Activated T-helper 17 cell treated with anti-CD3 and anti-CD28 coated beads, Interleukin-2, amount 50 U/mL, for 72 hours (primary cell): ENCODE measurements around the gene SERINC2. TPM values are rescaled to one million over a fixed set of nuclear protein-coding genes. Genes with fewer than 3 reads are reported as not detected.

ENCODE experiments used
- ATAC-seq: fragments of 150-1000 bp; cut with Tn5 transposase; replicated peaks from 2 replicates; pipeline ENCODE4 v1.10.0; 2021; ENCODE audit warnings: mild to moderate bottlenecking, moderate library complexity
- H3K27ac Mint-ChIP-seq: one replicate; pipeline ENCODE4 v1.8.0; 2022; ENCODE audit warnings: mixed read lengths
- H3K27me3 Mint-ChIP-seq: one replicate; pipeline ENCODE4 v1.8.0; 2022; ENCODE audit warnings: mixed read lengths
- H3K36me3 Mint-ChIP-seq: one replicate; pipeline ENCODE4 v1.8.0; 2022; ENCODE audit warnings: low read depth, mild to moderate bottlenecking, mixed read lengths
- H3K4me1 Mint-ChIP-seq: one replicate; pipeline ENCODE4 v1.8.0; 2022; ENCODE audit warnings: mixed read lengths
- H3K4me3 Mint-ChIP-seq: one replicate; pipeline ENCODE4 v1.8.0; 2022; ENCODE audit warnings: mild to moderate bottlenecking, mixed read lengths
- H3K9me3 Mint-ChIP-seq: one replicate; pipeline ENCODE4 v1.8.0; 2022; ENCODE audit warnings: mixed read lengths
- total RNA-seq, 2 donors: library from RNA; stranded (reverse); gene quantifications; one replicate each; pipeline ENCODE4 v1.2.3, GENCODE V29; 2022

The SERINC2 gene
- under 1 TPM in 1 of 2 donors, not detected in 1; 0.13 TPM for total RNA-seq

- Mint-ChIP-seq H3K4me1 (peaks cover 5% of the 10 kb centered on the region), H3K36me3 (no peaks in the 10 kb centered on the region), H3K9me3 (no peaks in the 10 kb centered on the region), H3K27ac (no peak within 1 kb of the TSS), H3K4me3 (peak within 1 kb of the TSS; percentile 86), H3K27me3 (peaks cover 68% of the 10 kb centered on the region)
- peak; percentile 72 for ATAC-seq
These were observed at the start of gene SERINC2 for GRCh38 chr1:31412732-31413404. TSS of gene SERINC2 (plus strand) at chr1:31413213. CDS start at chr1:31413266, 53 bp downstream.

DNA sequence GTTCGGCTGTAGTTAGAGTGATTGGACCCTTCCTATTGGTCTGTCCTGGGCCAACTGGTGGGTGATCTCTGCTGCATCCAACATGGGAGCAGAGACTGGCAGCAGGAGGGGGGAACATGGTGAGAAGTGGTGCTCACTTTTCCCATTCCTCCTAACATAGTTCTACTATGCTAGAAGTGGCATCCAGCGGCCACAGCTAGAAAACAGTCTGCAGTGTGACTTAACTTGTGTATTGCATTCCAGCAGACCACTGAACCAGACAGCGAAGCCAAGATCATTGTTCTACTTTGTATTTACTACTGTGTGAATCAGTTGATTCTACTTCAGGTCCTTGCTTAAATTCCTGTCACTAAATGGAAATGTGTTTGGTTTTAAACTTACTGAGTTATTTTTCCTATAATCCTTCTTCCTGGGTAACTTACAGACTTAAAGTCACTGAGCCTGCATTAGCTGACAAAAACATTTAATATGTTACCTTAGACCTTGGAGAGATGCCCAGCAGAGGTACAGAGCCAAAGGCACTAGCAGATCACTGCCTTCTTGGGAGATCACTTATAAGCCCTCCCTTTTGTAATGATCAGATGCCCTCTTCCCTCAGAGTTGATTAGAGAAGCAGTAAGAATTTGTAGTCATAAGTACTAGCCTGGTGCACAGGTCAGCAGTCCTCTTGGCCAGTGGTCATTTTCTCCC, 48.3 kb upstream of the SERINC2 start:
- no peak for ATAC-seq
- H3K4me3 Mint-ChIP-seq = no peak overlapping the region
- no peak overlapping the region for H3K27ac Mint-ChIP-seq
- H3K36me3 Mint-ChIP-seq = peaks cover 57% of the 10 kb centered on the region
- H3K4me1 Mint-ChIP-seq = no peaks in the 10 kb centered on the region
- H3K9me3 Mint-ChIP-seq = no peaks in the 10 kb centered on the region
- no peaks in the 10 kb centered on the region for H3K27me3 Mint-ChIP-seq

DNA sequence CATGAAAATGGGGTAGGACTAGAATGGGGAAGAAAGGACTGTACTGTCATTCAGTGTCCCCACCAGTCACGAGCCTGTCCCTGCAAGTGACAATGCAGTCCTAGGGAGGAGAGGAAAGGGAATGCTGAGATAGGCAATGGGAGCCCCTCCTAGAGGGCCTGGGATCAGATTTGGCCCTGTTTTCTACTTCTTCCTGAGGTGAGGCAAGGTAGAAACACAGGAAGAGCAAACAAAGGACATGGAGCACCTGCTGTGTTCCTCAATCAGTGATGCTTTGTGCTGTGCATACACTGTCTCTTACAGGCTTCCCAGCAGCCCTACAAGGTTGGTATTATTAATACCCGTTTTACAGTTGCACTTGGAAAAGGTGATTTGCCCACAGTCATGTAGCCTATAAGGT, 46.2 kb upstream of the SERINC2 start:
- Mint-ChIP-seq H3K9me3 (no peaks in the 10 kb centered on the region), H3K27me3 (no peaks in the 10 kb centered on the region), H3K4me1 (no peaks in the 10 kb centered on the region), H3K27ac (no peak overlapping the region), H3K36me3 (peaks cover 36% of the 10 kb centered on the region), H3K4me3 (no peak overlapping the region)
- no peak for ATAC-seq

DNA sequence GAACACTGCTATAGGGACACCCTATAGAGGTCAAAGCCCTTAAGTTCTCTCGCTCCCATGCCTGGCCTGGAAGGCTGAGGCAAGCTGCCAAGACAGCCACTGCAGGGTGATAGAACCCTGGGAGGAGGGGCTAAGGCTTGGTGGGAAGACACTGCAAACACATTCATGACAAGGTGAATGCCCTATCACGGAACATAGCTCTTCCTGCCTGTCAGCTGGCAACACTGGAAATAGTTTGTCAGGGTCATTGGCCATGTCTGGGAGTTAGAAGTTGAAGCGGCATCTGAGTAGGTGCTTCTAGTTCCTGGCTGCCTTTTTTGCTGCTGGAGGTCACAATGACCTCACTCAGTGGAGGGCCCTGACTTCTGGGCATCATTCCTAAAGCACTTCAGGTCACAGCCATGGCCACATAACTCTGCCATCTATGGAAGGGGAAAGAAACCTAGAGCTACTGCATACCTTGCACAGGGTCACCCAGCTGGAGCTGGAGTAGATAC, 44.4 kb upstream of the SERINC2 start:
- Mint-ChIP-seq H3K4me1 (peaks cover 10% of the 10 kb centered on the region), H3K36me3 (peaks cover 23% of the 10 kb centered on the region), H3K27ac (no peak overlapping the region), H3K9me3 (no peaks in the 10 kb centered on the region), H3K4me3 (no peak overlapping the region), H3K27me3 (peaks cover 8% of the 10 kb centered on the region)
- no peak for ATAC-seq

- H3K4me3 Mint-ChIP-seq = no peak overlapping the region
- H3K27me3 Mint-ChIP-seq = peaks cover 8% of the 10 kb centered on the region
- H3K27ac Mint-ChIP-seq = no peak overlapping the region
- H3K4me1 Mint-ChIP-seq = peaks cover 10% of the 10 kb centered on the region
- ATAC-seq = no peak
- no peaks in the 10 kb centered on the region for H3K9me3 Mint-ChIP-seq
- peaks cover 9% of the 10 kb centered on the region for H3K36me3 Mint-ChIP-seq
These were observed 43.0 kb upstream of the SERINC2 start for GRCh38 chr1:31370021-31370420.

DNA sequence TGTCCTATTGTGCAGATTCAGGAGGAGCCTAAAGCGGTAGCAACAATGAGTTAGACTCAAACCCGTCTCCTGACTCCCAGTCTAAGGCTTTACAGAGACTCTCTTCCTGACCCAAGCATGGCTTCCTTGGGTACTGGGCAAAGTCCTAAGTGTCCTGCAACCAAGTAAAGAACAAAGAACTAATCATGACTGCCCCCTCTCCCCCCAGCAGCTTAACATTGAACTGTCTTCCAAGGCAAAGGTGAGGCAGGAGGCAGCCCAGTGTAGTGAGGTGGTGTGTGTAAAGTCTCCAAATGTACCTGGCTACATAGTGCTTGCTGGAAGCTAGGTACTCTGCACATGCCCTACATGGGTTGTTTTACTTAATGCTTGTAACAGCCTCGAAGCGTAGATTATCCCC, 42.4 kb upstream of the SERINC2 start:
- H3K9me3 Mint-ChIP-seq = no peaks in the 10 kb centered on the region
- H3K36me3 Mint-ChIP-seq = peaks cover 4% of the 10 kb centered on the region
- H3K27me3 Mint-ChIP-seq = peaks cover 8% of the 10 kb centered on the region
- H3K4me3 Mint-ChIP-seq = no peak overlapping the region
- peaks cover 10% of the 10 kb centered on the region for H3K4me1 Mint-ChIP-seq
- ATAC-seq = no peak
- no peak overlapping the region for H3K27ac Mint-ChIP-seq

DNA sequence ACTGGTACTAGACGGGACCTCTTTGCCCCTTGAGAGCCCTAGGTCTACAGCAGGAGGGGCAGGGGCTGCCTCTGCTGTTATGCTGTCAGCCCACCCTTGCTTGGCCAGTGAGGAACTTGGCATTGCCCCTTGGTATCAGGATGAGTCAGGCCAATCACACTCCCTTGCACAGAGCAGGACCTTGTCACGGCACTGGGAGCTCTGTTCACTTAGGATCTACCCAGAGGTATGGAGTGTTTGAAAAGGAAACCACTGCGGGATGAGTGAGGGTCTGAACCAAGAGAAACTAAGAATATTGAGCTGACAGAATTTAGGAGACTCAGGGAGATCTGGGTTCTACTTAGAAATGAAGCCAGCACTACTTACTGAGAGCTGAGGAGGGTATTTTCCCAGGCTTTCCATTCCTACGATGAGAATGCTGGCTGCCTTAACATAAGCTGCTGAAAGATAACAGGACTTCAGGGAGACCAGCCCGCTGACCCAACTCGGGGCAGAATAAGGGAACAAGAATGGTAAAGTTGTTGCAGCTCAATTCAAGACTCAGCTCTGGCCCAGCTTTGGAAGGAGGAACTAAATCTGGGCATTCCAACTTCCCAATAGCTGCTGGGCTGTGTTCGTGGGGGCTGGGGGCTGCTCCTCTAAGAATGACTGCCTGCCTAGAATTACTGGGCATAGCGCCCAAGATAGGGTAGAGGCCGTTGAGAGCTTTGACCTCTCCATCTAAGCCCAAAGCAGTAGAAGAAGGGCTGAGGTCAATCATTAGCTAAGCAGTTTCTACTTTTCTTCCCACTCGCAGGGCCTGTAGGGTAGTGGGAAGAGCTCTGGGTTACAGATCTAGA, 41.7 kb upstream of the SERINC2 start:
- Mint-ChIP-seq H3K4me1 (peaks cover 10% of the 10 kb centered on the region), H3K27me3 (peaks cover 8% of the 10 kb centered on the region), H3K4me3 (no peak overlapping the region), H3K9me3 (no peaks in the 10 kb centered on the region), H3K27ac (no peak overlapping the region), H3K36me3 (no peaks in the 10 kb centered on the region)
- no peak for ATAC-seq

DNA sequence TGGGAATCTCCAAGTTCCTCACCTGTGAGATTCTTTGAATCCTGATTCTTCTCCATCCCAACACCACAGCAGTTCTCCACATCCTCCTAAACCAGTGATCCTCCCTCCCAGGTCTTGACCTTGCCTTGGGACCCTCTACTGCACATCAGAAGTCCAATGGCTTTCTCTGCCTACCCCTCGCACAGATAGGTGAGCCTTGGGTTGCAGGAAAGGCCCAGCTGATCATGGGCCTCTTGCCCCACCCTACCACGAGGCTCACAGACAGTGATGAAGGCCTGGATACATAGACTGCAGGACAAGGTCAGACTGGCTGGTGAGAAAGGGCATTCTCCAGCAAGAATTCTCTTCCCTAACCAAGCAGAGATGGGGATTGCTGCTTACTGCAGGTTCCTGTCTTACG, 41.0 kb upstream of the SERINC2 start:
- H3K4me3 Mint-ChIP-seq = peak overlapping the region; percentile 72
- H3K27ac Mint-ChIP-seq = no peak overlapping the region
- no peaks in the 10 kb centered on the region for H3K36me3 Mint-ChIP-seq
- ATAC-seq = no peak
- H3K27me3 Mint-ChIP-seq = peaks cover 8% of the 10 kb centered on the region
- H3K4me1 Mint-ChIP-seq = peaks cover 10% of the 10 kb centered on the region
- no peaks in the 10 kb centered on the region for H3K9me3 Mint-ChIP-seq

GRCh38 chr1:31372751-31373055, 40.3 kb upstream of the SERINC2 start:
- peaks cover 10% of the 10 kb centered on the region for H3K4me1 Mint-ChIP-seq
- peaks cover 8% of the 10 kb centered on the region for H3K27me3 Mint-ChIP-seq
- H3K4me3 Mint-ChIP-seq = peak overlapping the region; percentile 72
- no peaks in the 10 kb centered on the region for H3K9me3 Mint-ChIP-seq
- no peaks in the 10 kb centered on the region for H3K36me3 Mint-ChIP-seq
- no peak overlapping the region for H3K27ac Mint-ChIP-seq
- ATAC-seq = peak; percentile 9

DNA sequence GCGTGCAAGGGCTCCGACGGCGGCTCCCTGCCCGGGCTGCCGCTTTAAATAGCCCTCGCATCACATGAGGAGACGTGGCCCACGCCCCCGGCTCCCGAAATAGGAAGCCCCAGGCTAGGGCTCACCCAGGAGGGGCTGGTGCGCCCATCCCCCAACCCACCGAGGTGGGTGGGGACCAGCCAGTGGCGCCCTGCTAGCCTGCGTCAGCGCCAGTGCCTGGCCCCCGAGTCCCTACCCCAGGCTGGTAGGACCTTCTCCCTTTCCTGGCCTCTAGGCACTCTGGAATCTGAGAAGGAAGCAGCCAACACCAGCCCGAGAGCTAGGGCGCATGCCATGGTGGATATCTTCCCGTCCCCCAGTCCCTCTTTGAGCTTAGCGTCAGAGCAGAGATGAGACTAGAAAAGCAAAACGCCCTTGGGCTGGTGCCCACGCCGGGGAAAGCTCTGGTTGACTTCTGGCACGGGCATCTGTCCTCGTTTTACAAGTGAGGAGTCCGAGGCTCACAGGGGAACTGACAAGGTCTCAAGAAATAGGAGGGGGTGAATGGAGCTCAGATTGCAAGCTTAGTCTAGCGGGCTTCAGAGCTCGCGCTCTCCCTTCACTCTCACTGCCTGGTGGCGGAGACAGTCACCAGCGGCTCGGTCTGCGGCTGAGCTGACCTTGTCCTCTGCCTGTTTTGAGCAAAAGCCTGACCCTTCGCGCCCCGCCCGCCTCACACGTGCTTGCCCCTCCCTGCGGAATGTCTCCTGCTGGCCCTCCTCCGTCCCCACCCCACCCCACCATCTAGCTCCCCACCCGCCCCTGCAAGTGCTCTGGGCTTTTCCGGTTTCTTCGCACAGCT, 39.7 kb upstream of the SERINC2 start, which contains the start of gene FABP3:
Gene FABP3, minus strand, starts transcription at position 21 of the 841 bp plus-strand sequence. CDS start 62 bp downstream, outside the sequence.
- Mint-ChIP-seq H3K36me3 (no peaks in the 10 kb centered on the region), H3K27ac (peak within 1 kb of the TSS; percentile 36), H3K27me3 (peaks cover 8% of the 10 kb centered on the region), H3K4me3 (peak within 1 kb of the TSS; percentile 72), H3K4me1 (peaks cover 10% of the 10 kb centered on the region), H3K9me3 (no peaks in the 10 kb centered on the region)
- peak; percentile 60 for ATAC-seq

DNA sequence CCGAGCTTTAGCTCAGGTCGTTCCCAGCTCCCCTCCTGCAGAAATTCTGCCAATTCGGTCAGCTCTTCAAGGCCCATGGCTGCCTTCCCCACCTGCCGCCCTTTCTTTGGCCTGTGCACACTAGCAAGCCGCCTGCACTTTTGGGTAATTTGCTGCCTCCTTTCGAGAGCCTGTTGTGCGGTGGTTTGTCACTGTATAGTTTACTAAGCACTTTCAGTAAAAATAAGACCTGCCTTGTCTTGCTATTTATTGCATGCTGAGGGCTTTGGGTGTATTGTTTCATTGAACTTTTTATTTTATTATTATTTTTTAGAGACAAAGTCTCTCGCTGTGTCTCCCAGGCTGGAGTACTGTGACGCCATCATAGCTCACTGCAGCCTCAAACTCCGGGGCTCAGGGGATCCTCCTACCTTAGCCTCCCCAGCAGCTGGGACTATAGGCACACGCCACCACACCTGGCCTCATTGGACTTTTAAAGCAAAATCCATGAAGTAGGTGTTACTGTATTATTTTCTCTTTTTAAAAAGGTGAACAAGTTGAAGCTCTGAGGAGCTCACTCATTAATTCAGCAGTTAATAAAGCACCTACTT, 39.0 kb upstream of the SERINC2 start:
- Mint-ChIP-seq H3K27ac (peak overlapping the region; percentile 36), H3K9me3 (no peaks in the 10 kb centered on the region), H3K4me1 (peaks cover 10% of the 10 kb centered on the region), H3K27me3 (peaks cover 8% of the 10 kb centered on the region), H3K36me3 (no peaks in the 10 kb centered on the region), H3K4me3 (peak overlapping the region; percentile 72)
- peak; percentile 39 for ATAC-seq

DNA sequence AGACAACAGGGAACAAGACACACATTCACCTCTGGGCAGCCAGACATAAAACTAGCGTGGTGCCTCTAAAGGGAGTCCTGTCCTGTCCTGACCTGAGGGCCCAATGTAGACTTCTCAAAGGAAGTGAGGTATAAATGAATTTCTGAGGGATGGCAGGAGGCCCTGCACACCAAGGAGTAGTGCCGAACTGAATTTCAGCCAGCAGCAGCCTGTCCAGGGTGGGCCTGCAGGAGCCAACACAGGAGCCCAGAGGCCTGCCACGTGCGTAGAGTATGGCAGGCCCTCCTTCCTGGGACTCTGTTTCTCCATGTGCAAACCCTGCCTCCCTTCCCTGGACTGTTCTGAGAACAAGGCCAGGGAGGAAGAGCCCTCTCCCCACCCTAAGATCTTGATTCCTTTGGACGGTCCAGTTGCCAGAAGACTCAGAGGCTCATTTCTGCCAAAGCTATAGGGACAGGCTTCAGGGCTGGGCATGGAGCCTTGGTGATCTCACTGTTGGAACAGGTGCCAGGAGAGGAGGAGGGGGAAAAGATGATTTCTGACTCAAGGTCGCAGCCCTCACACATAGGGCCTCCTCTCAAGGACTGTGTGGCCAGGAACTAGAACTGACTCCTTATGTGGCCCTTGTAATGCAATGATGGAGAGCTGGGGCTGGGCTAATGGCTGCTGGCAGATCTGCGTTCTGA, 38.4 kb upstream of the SERINC2 start:
- H3K36me3 Mint-ChIP-seq = no peaks in the 10 kb centered on the region
- no peak overlapping the region for H3K27ac Mint-ChIP-seq
- peaks cover 8% of the 10 kb centered on the region for H3K27me3 Mint-ChIP-seq
- peaks cover 10% of the 10 kb centered on the region for H3K4me1 Mint-ChIP-seq
- ATAC-seq = no peak
- H3K9me3 Mint-ChIP-seq = no peaks in the 10 kb centered on the region
- H3K4me3 Mint-ChIP-seq = peak overlapping the region; percentile 72
